Middle frontal gyrus (tissue), 1 donor: ENCODE data around the gene AEBP2.
"Not testable (repeated sequence)": the region's sequence is repeated elsewhere in the genome, so short reads cannot be mapped to it uniquely, and the experiment has no call there.

Experiments
- DNase-seq: peaks from one replicate; pipeline ENCODE4 v3.0.0-alpha.2; 2015; ENCODE audit warnings: low spot score; ENCODE audit errors: extremely low spot score

The AEBP2 gene, protein sequence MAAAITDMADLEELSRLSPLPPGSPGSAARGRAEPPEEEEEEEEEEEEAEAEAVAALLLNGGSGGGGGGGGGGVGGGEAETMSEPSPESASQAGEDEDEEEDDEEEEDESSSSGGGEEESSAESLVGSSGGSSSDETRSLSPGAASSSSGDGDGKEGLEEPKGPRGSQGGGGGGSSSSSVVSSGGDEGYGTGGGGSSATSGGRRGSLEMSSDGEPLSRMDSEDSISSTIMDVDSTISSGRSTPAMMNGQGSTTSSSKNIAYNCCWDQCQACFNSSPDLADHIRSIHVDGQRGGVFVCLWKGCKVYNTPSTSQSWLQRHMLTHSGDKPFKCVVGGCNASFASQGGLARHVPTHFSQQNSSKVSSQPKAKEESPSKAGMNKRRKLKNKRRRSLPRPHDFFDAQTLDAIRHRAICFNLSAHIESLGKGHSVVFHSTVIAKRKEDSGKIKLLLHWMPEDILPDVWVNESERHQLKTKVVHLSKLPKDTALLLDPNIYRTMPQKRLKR

GRCh38 chr12:19439059-19440018 lies at the start of gene AEBP2:
AEBP2 (plus strand) TSS chr12:19439492; CDS start chr12:19439700, 208 bp downstream.
- DNase-seq = peak; percentile 91

DNA sequence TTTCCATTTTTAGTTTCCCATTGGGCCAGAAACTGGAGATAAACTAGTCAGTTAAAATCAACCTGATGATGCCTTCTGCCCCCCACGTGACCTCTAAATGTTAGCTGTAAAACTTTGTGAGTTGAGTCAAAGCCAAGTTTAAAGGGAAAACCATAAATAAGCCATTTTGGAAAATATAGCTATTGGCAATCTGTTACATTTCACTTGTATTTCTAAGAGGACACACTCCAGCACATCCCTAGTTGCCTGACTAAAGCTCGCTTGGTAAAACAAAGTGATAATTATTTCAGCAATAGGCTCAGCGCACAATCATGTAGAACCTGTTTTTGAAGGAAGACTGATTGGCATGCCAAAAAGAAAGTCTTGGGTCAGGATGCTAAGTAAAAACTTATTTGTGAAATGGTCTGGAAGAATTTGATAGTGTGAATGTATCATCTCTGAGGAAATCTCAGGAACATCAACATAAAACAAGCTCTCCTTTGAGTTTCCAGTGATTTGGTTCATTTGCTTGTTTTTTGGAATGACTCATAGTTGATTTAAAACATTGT lies 49.2 kb upstream of the AEBP2 start:
- no peak for DNase-seq

DNA sequence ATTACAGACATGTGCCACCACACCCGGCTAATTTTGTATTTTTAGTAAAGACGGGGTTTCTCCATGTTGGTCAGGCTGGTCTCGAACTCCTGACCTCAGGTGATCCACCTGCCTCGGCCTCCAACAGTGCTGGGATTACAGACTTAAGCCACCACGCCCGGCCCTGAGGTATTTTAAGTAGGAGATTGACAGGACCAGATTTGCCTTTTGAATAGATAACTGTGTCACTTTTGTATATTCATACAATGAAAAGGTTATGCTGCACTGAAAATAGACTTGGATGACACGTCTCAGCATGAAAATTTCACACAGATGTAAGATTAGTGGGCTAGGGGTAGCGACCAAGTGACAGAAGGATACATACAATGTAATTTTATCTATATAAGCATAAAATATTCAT lies 46.6 kb upstream of the AEBP2 start:
- not testable (repeated sequence) for DNase-seq

DNA sequence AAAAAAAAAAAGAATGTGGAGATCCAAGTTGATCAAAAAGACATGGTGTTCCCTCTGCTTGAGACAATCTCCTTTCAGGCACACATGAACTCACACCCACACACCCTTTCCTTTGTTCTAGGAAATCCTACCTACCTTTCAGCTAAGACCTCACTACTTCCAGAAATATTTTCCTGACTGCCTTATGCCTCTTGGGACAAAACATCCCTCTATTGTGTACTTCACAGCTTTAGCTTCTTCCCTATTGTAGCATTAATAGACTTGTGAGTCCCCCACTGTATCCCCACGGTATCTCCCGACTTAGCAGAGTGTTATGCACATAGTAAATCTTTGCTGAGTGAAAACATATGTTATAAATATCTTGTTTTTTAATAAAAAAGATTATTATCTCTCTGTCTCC lies 44.9 kb upstream of the AEBP2 start:
- DNase-seq = no peak

- no peak for DNase-seq
These were observed 41.8 kb upstream of the AEBP2 start for GRCh38 chr12:19397534-19397933.

DNA sequence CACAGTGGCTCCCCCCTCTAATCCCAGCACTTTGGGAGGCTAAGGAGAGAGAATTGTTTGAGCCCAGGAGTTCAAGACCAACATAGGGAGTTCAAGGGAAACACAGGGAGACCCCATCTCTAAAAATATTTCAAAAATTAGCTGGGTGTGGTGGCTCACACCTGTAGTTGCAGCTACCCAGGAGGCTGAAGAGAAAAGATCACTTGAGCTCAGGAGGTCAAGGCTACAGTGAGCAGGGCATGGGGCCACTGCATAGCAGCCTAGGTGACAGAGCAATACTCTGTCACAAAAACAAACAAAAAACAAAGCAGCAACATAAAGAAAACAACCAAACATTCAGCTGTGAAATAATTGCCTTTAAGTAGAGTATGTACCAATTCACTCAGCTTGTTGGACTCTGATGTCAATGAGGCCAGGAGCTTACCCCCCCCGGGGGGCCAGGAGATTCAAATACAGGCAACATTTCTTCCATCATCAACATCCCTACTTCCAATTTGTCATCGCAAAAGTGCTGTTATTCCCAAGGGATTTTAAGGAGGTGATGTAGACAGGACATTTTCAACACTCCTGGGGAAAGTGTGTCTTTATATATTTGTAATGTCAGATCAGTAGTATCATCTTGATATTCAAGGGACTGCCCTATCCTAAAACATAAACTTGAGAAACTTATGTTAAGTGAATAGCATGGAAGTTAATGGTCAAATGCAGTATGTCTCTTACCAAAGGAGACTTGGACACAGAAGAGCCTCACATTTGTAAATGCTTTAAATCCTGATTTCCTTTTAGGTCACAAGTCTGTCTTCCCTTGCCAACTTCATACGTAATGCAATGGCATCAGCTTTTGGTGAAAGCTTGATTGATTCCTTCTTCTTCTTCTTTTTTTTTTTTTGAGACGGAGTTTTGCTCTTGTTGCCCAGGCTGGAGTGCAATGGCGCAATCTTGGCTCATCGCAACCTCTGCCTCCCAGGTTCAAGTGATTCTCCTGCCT lies 40.6 kb upstream of the AEBP2 start:
- DNase-seq = no peak

DNA sequence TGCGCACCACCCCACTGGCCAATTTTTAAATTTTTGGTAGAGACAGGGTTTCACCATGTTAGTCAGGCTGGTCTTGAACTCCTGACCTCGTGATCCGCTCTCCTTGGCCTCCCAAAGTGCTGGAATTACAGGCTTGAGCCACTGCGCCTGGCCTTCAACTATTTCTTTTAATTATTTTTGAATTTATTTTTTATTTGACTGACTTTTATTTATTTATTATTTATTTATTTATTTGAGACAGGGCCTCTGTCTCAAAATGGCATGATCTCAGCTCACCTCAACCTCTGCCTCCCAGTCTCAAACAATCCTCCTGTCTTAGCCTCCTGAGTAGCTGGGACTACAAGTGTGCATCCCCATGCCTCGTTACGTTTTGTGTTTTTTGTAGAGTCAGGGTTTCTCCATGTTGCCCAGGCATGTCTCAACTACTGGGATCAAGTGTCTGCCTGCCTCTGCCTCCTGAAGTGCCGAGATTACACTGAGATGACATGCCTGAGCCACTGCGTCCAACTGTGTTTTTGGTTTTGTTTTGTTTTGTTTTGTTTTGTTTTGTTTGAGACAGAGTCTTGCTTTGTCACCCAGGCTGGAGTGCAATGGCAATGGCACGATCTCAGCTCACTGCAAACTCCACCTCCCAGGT lies 38.5 kb upstream of the AEBP2 start:
- DNase-seq = not testable (repeated sequence)

GRCh38 chr12:19402211-19402610 lies 37.1 kb upstream of the AEBP2 start:
- DNase-seq = no peak

DNA sequence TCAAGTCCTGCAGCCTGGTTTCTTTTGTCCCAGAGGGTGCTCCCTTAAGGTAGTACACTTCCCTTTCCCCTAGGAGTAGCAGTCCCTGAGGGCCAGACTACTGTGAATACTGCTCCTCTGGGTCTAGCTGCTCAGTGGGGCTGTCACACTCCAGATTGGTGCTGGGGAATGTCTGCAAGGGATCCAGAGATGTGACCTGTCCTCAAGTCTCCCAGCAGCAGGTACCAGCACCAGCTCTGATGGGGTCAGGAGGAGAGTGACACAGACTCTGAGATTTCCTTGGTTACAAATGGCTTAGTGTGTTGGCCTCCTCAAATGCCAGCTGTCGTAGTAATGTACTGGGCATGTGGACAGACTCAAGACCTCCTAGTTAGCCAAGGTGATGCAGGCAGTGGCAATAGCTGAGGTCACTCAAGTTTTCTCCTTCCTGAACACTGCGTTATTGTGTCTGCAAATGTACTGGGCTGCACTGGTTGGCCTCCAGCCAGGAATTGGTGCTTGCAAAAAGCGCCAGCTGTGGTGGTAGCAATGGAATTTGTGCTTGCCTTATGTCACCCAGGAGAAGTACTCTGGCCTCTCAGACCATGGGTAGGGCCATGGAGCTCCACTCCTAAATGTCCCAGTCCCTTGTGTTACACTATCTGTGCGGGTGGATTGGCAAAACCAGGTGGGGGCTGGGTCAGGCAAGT lies 36.4 kb upstream of the AEBP2 start:
- no peak for DNase-seq

- DNase-seq = no peak
These were observed 34.9 kb upstream of the AEBP2 start for GRCh38 chr12:19404242-19404880.

DNA sequence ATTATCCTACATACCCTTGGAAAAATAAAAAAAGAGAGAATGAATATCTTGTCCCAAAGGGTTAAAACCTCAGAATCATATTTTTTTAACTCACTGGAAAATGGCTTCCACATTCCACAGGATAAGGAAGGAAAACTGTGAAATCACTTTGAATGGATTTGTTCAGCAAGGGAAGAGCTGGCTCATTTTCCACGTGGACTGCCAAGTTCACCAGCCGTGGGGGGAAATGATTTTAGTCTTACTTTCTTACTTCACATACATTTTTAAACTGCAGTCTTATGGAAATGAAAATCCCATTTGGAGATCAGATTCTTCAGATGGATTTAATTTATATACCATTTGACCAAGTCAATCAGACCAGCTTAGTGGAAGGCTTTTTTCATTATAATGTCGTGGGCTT lies 29.9 kb upstream of the AEBP2 start:
- DNase-seq = no peak

DNA sequence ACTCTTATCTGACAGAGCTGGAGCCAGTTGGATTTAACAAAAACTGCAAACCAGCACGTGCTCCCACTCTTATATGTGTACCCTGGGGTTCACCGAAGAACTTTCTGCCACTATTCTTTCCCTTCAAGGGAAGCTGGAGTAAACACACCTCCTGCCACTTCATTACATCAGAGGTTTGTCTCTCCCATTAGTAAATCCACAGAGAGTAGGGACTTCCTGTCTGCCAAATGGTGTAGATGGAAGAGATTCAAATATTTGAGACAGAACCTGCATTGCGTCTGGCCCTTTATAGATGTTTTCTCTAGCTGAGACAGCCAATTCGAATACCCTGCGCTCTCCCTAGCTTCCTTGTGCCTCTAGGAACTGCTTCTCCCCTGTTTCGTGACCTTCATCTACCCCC lies 29.1 kb upstream of the AEBP2 start:
- no peak for DNase-seq

GRCh38 chr12:19410629-19411185 lies 28.6 kb upstream of the AEBP2 start:
- DNase-seq = no peak

- DNase-seq = no peak
These were observed 27.8 kb upstream of the AEBP2 start for GRCh38 chr12:19411234-19412204.

GRCh38 chr12:19412844-19413243 lies 26.4 kb upstream of the AEBP2 start:
- DNase-seq = no peak

DNA sequence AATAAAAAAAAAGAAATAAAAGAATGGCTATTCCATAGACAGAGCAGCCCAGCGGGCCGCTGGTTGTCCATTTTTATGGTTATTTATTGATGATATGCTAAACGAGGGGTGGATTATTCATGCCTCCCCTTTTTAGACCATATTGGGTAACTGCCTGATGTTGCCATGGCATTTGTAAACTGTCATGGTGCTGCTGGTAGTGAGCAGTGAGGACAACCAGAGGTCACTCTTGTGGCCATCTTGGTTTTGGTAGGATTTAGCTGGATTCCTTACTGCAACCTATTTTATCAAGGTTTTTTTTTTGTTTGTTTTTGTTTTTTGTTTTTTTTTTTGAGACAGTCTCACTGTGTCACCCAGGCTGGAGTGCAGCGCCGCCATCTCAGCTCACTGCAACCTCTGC lies 25.7 kb upstream of the AEBP2 start:
- DNase-seq = not testable (repeated sequence)

- DNase-seq = no peak
These were observed 23.7 kb upstream of the AEBP2 start for GRCh38 chr12:19415563-19415962.
